Kidney epithelial cell (primary cell): Measurements from ENCODE around the gene ADAMTS15. TPM values are rescaled to one million over a fixed set of nuclear protein-coding genes. Genes with fewer than 3 reads are reported as not detected.

ENCODE experiments used
- DNase-seq: peaks from one replicate; pipeline ENCODE4 v3.0.0-alpha.2; 2010; ENCODE audit warnings: low read depth
- H3K27me3 ChIP-seq: 2 replicates; pipeline ENCODE4 v1.6.0; 2011; ENCODE audit warnings: low read length; ENCODE audit not compliant: control insufficient read depth, insufficient read depth
- H3K36me3 ChIP-seq: 2 replicates; pipeline ENCODE4 v1.5.1; 2011; ENCODE audit warnings: low read length; ENCODE audit not compliant: control insufficient read depth, insufficient read depth
- H3K4me3 ChIP-seq: 2 replicates; pipeline ENCODE4 v1.5.1; 2011; ENCODE audit warnings: low read depth, mild to moderate bottlenecking, control low read depth, low read length
- total RNA-seq: library from RNA; depleted of rRNA; stranded (reverse); fragments of >200 nt; gene quantifications from 2 replicates; pipeline ENCODE4 v1.2.3, GENCODE V29; 2015
- TF ChIP-seq, protein P1 (sequence below): IDR thresholded peaks from 2 replicates; pipeline ENCODE4 v1.5.1; 2011; ENCODE audit warnings: mild to moderate bottlenecking, moderate library complexity, low read length, control low read depth, inconsistent platforms; ENCODE audit not compliant: insufficient read depth, poor library complexity, severe bottlenecking

Gene ADAMTS15
- total RNA-seq, 1 donor from 2014 or later = 4.2 TPM

- Histone ChIP-seq H3K27me3 (no peaks in the 10 kb centered on the region), H3K36me3 (no peaks in the 10 kb centered on the region), H3K4me3 (no peak overlapping the region)
- TF ChIP-seq, protein P1, sequence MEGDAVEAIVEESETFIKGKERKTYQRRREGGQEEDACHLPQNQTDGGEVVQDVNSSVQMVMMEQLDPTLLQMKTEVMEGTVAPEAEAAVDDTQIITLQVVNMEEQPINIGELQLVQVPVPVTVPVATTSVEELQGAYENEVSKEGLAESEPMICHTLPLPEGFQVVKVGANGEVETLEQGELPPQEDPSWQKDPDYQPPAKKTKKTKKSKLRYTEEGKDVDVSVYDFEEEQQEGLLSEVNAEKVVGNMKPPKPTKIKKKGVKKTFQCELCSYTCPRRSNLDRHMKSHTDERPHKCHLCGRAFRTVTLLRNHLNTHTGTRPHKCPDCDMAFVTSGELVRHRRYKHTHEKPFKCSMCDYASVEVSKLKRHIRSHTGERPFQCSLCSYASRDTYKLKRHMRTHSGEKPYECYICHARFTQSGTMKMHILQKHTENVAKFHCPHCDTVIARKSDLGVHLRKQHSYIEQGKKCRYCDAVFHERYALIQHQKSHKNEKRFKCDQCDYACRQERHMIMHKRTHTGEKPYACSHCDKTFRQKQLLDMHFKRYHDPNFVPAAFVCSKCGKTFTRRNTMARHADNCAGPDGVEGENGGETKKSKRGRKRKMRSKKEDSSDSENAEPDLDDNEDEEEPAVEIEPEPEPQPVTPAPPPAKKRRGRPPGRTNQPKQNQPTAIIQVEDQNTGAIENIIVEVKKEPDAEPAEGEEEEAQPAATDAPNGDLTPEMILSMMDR = no peak
- DNase-seq = no peak
Observed at GRCh38 chr11:130523166-130523565, 74.7 kb downstream of the ADAMTS15 start.

DNA sequence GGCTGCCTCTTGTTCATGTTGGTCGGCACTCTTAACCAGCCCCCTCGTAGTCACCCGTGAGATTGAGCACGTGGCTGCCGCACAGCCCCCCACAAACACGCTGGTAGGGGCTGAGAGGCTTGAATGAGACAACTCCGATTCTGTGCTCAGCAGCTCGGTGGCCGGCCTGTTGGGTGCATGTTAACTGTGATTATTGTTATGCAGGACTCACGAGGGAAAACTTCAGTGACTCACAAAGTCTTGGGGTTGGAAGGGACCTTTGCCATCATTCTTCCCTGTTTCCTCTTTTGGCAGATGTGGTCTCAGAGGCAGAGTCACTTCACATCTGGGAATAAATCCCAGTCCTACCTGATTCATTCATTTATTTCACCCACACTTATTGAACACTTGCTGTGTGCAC lies 75.2 kb downstream of the ADAMTS15 start:
- no peak for DNase-seq
- TF ChIP-seq, protein P1 = no peak

GRCh38 chr11:130524132-130524790 lies 75.8 kb downstream of the ADAMTS15 start:
- no peaks in the 10 kb centered on the region for H3K27me3 ChIP-seq
- DNase-seq = no peak
- TF ChIP-seq, protein P1 = no peak

More for the DNA sequence above, 75.2 kb downstream of the ADAMTS15 start:
- no peaks in the 10 kb centered on the region for H3K27me3 ChIP-seq
- H3K4me3 ChIP-seq = no peak overlapping the region
- H3K36me3 ChIP-seq = no peaks in the 10 kb centered on the region

GRCh38 chr11:130525307-130525706 lies 76.9 kb downstream of the ADAMTS15 start:
- no peaks in the 10 kb centered on the region for H3K27me3 ChIP-seq
- H3K36me3 ChIP-seq = no peaks in the 10 kb centered on the region
- no peak for DNase-seq
- TF ChIP-seq, protein P1 = no peak
- no peak overlapping the region for H3K4me3 ChIP-seq

More at GRCh38 chr11:130524132-130524790, 75.8 kb downstream of the ADAMTS15 start:
- no peak overlapping the region for H3K4me3 ChIP-seq
- H3K36me3 ChIP-seq = no peaks in the 10 kb centered on the region

Other genes starting within 250 kb of the ADAMTS15 start
- gene ZBTB44, start 133.7 kb upstream of the ADAMTS15 start, total RNA-seq = 18.8 and 19.6 TPM in 2 replicates
- gene ADAMTS8, start 20.0 kb upstream of the ADAMTS15 start, total RNA-seq = not detected in 2 replicates